CD14-positive monocyte (primary cell): ENCODE measurements around the gene GOSR2. TPM values are rescaled to one million over a fixed set of nuclear protein-coding genes. Genes with fewer than 3 reads are reported as not detected.

Experiments used
- DNase-seq, 3 donors: peaks; one replicate each; pipeline ENCODE4 v3.0.0-alpha.2; 2011 to 2022
- H2AFZ ChIP-seq: 2 replicates; pipeline ENCODE4 v1.6.0; 2012; ENCODE audit warnings: mild to moderate bottlenecking, low read depth, low read length, inconsistent platforms; ENCODE audit not compliant: insufficient read depth, poor library complexity, severe bottlenecking
- H3K27ac ChIP-seq, 2 donors: 1 replicate in 1 of 2; 2 replicates in 1 of 2; pipeline ENCODE4 v1.5.1; 2012 to 2013; ENCODE audit warnings: low read length in 2 of 2, control low read depth in 1 of 2, inconsistent platforms in 1 of 2, low read depth in 1 of 2, mild to moderate bottlenecking in 1 of 2
- H3K27me3 ChIP-seq, 2 donors: one replicate each; pipeline versions ENCODE4 v1.6.0 to v1.6.1; 2011 to 2013; ENCODE audit warnings: low read length in 2 of 2; ENCODE audit not compliant: control insufficient read depth in 2 of 2, insufficient read depth in 2 of 2
- H3K36me3 ChIP-seq, 2 donors: replicated peaks in 1 of 2; 1 replicate in 1 of 2; 2 replicates in 1 of 2; pipeline versions ENCODE4 v1.5.1 to v1.6.1; 2012 to 2013; ENCODE audit warnings: low read length in 2 of 2, control low read depth in 1 of 2, inconsistent platforms in 1 of 2, mild to moderate bottlenecking in 1 of 2; ENCODE audit not compliant: insufficient read depth in 2 of 2, control insufficient read depth in 1 of 2
- H3K4me1 ChIP-seq, 2 donors: 1 replicate in 1 of 2; 2 replicates in 1 of 2; pipeline versions ENCODE4 v1.5.1 to v1.6.1; 2012 to 2013; ENCODE audit warnings: low read length in 2 of 2, control low read depth in 1 of 2, inconsistent platforms in 1 of 2, mild to moderate bottlenecking in 1 of 2, moderate library complexity in 1 of 2; ENCODE audit not compliant: insufficient read depth in 2 of 2, control insufficient read depth in 1 of 2
- H3K4me2 ChIP-seq: replicated peaks from 2 replicates; pipeline ENCODE3; 2012; ENCODE audit warnings: low read length, moderate library complexity, mild to moderate bottlenecking; ENCODE audit not compliant: poor library complexity, severe bottlenecking; ENCODE audit errors: extremely low read depth
- H3K4me3 ChIP-seq, 3 experiments: fragments of 200-600 bp in 1 of 3; sonication (generic) in 1 of 3; replicated peaks in 1 of 3; 1 replicate in 2 of 3; 2 replicates in 1 of 3; pipeline ENCODE4 v1.5.1; 2011 to 2013; ENCODE audit warnings: low read length in 3 of 3, mild to moderate bottlenecking in 3 of 3, control low read depth in 2 of 3, low read depth in 2 of 3, inconsistent platforms in 1 of 3, moderate library complexity in 1 of 3
- H3K79me2 ChIP-seq: 2 replicates; pipeline ENCODE4 v1.6.0; 2012; ENCODE audit warnings: mild to moderate bottlenecking, control low read depth, inconsistent platforms, low read length, moderate library complexity; ENCODE audit not compliant: insufficient read depth
- H3K9ac ChIP-seq: 2 replicates; pipeline ENCODE4 v1.6.0; 2017; ENCODE audit warnings: low read length, mild to moderate bottlenecking; ENCODE audit not compliant: insufficient read depth, poor library complexity, severe bottlenecking
- H3K9me3 ChIP-seq, 2 donors: replicated peaks in 1 of 2; 1 replicate in 1 of 2; 2 replicates in 1 of 2; pipeline versions ENCODE4 v1.5.1 to v1.6.1; 2012 to 2013; ENCODE audit warnings: low read length in 2 of 2, control low read depth in 1 of 2; ENCODE audit not compliant: control insufficient read depth in 1 of 2, insufficient read depth in 1 of 2
- H4K20me1 ChIP-seq: 2 replicates; pipeline ENCODE4 v1.6.0; 2012; ENCODE audit warnings: mild to moderate bottlenecking, low read length, control low read depth, moderate library complexity; ENCODE audit not compliant: insufficient read depth
- H3K27ac Mint-ChIP-seq, 7 donors: one replicate each; pipeline ENCODE4 v1.8.0; 2020; ENCODE audit warnings: mild to moderate bottlenecking in 7 of 7, mixed read lengths in 7 of 7, moderate library complexity in 6 of 7, inconsistent platforms in 2 of 7
- H3K27me3 Mint-ChIP-seq, 3 donors: one replicate each; pipeline ENCODE4 v1.8.0; 2021 to 2022; ENCODE audit warnings: low read depth in 3 of 3, mild to moderate bottlenecking in 3 of 3, mixed read lengths in 3 of 3, moderate library complexity in 3 of 3, inconsistent platforms in 1 of 3
- H3K36me3 Mint-ChIP-seq, 2 donors: one replicate each; pipeline ENCODE4 v1.8.0; 2020; ENCODE audit warnings: mixed read lengths in 2 of 2, inconsistent platforms in 1 of 2, mild to moderate bottlenecking in 1 of 2
- H3K4me1 Mint-ChIP-seq: one replicate; pipeline ENCODE4 v1.8.0; 2020; ENCODE audit warnings: mild to moderate bottlenecking, mixed read lengths
- H3K4me3 Mint-ChIP-seq, 2 donors: one replicate each; pipeline ENCODE4 v1.8.0; 2020; ENCODE audit warnings: mild to moderate bottlenecking in 2 of 2, mixed read lengths in 2 of 2, moderate library complexity in 1 of 2
- H3K9me3 Mint-ChIP-seq, 7 donors: one replicate each; pipeline ENCODE4 v1.8.0; 2020 to 2022; ENCODE audit warnings: mixed read lengths in 7 of 7, mild to moderate bottlenecking in 6 of 7, moderate library complexity in 6 of 7, inconsistent platforms in 2 of 7
- CTCF ChIP-seq: fragments of 200-600 bp; IDR thresholded peaks from one replicate; pipeline ENCODE4 v1.8.0; 2022; ENCODE audit warnings: antibody characterized with exemption, mild to moderate bottlenecking
- whole genome bisulfite sequencing: methylation state at CpG from one replicate; pipeline ENCODE4 v1.1.5; 2013; ENCODE audit warnings: missing lambda C conversion rate; ENCODE audit not compliant: insufficient coverage; 5-methylcytosine and 5-hydroxymethylcytosine counted together
- intact Hi-C, 2 donors: fragments of 100-400 bp; cut with micrococcal nuclease; formaldehyde crosslinking; loops; one replicate each; pipeline versions ENCODE4 v1.15.0 to v1.15.1; 2023
- polyA minus RNA-seq: library from RNA; depleted of rRNA, polyadenylated mRNA; stranded (reverse); fragments of >200 nt; gene quantifications from 2 replicates; pipeline ENCODE4 v1.2.3, GENCODE V29; 2012
- polyA plus RNA-seq, 3 donors: library from polyadenylated mRNA; depleted of rRNA in 1 of 3; unstranded in 2 of 3; stranded (reverse) in 1 of 3; fragments of 300-500 nt in 2 of 3; fragments of >200 nt in 1 of 3; fragmentation: Illumina TruSeq in 2 of 3; gene quantifications; 1 replicate in 2 of 3; 2 replicates in 1 of 3; pipeline ENCODE4 v1.2.3, GENCODE V29; 2012 to 2021
- total RNA-seq, 12 experiments: library from RNA in 1 of 12; stranded (reverse) in 1 of 12; fragments of 120-200 nt in 1 of 12; gene quantifications; one replicate each; pipeline ENCODE4 v1.2.4 and lab custom pipeline; 2013 to 2026; ENCODE audit warnings: mixed read lengths in 6 of 12, inconsistent platforms in 1 of 12

The GOSR2 gene
- 25.7 TPM for total RNA-seq (2013)
- polyA plus RNA-seq = 10 to 100 TPM; 25.2 to 31.1 (median 27.7) TPM
- 14.4 and 25.3 TPM in 2 replicates for polyA minus RNA-seq
- 8.2 to 34.1 (median 20.4) reads per million in 11 experiments for total RNA-seq (lab: John Stamatoyannopoulos, UW)

- intact Hi-C loops = no loop called here
These were observed at the start of gene GOSR2 for GRCh38 chr17:46922804-46923635. TSS of gene GOSR2 (plus strand) at chr17:46923160. CDS start at chr17:46923193, 33 bp downstream.

More at GRCh38 chr17:46922804-46923635, at the start of gene GOSR2:
- Mint-ChIP-seq H3K9me3 (peaks cover 0 to 5% (median 3%) of the 10 kb centered on the region in 7 donors), H3K4me3 (peak within 1 kb of the TSS; percentile 88 to 94), H3K4me1 (peaks cover 33% of the 10 kb centered on the region), H3K27ac (peak within 1 kb of the TSS; percentile 98 to 100 (median 100)), H3K36me3 (peaks cover 3 to 7% of the 10 kb centered on the region in 2 donors), H3K27me3 (peaks cover 0 to 7% (median 4%) of the 10 kb centered on the region in 3 donors)
- Histone ChIP-seq H3K4me1 (peaks cover 14 to 24% of the 10 kb centered on the region in 2 donors), H3K79me2 (peaks cover 52% of the 10 kb centered on the region), H3K27ac (peak within 1 kb of the TSS; percentile 80 to 95), H3K9me3 (no peaks in the 10 kb centered on the region), H2AFZ (peak within 1 kb of the TSS; percentile 94), H3K4me3 (peak within 1 kb of the TSS; percentile 68 to 97 (median 96)), H3K27me3 (no peaks in the 10 kb centered on the region), H3K9ac (peak within 1 kb of the TSS; percentile 94), H3K36me3 (peaks cover 0 to 7% of the 10 kb centered on the region in 2 donors), H4K20me1 (peaks cover 35% of the 10 kb centered on the region), H3K4me2 (peak within 1 kb of the TSS; percentile 77)
- TF ChIP-seq CTCF = no peak
- peak; percentile 83 to 86 (median 83) for DNase-seq
- 0% methylated on average over 45 of the region's 52 CpGs for WGBS
